SU-DHL-6 (cell line): ENCODE measurements around the gene AGTRAP.
A peak's percentile ranks its signal among the peaks of the same experiment; 100 is the strongest.

Experiments
- H2AFZ ChIP-seq: fragments of 200-600 bp; sonication (generic); 2 replicates; pipeline ENCODE4 v1.6.1; 2014; ENCODE audit warnings: low read depth, mild to moderate bottlenecking, moderate library complexity, mixed read lengths, antibody characterized with exemption, low read length; ENCODE audit not compliant: severe bottlenecking
- H3F3A ChIP-seq: fragments of 200-600 bp; shearing (Covaris generic); 2 replicates; pipeline ENCODE4 v1.6.0; 2016; ENCODE audit warnings: antibody characterized with exemption, mild to moderate bottlenecking; ENCODE audit not compliant: insufficient read depth
- H3K27ac ChIP-seq: fragments of 200-600 bp; sonication (generic); 2 replicates; pipeline ENCODE4 v1.5.1; 2016; ENCODE audit warnings: low read depth, mild to moderate bottlenecking, low read length, moderate library complexity, mixed read lengths
- H3K27me3 ChIP-seq: fragments of 200-600 bp; sonication (generic), shearing (Covaris generic); 2 replicates; pipeline ENCODE4 v1.6.0; 2014; ENCODE audit warnings: mild to moderate bottlenecking, low read length
- H3K36me3 ChIP-seq: fragments of 200-600 bp; sonication (generic); 2 replicates; pipeline ENCODE4 v1.6.1; 2014; ENCODE audit warnings: mild to moderate bottlenecking, low read length, mixed read lengths
- H3K4me2 ChIP-seq: fragments of 300-600, 200-600 bp; shearing (Covaris generic), sonication (generic); 2 replicates; pipeline ENCODE4 v1.6.0; 2014; ENCODE audit warnings: low read length, low read depth, mild to moderate bottlenecking; ENCODE audit not compliant: poor library complexity, severe bottlenecking
- H3K4me3 ChIP-seq: fragments of 200-600 bp; sonication (generic); 2 replicates; pipeline ENCODE4 v1.5.1; 2014; ENCODE audit warnings: antibody characterized with exemption, low read length, mild to moderate bottlenecking, mixed read lengths; ENCODE audit not compliant: insufficient read depth, poor library complexity, severe bottlenecking
- H3K79me2 ChIP-seq: fragments of 200-600 bp; sonication (generic); 2 replicates; pipeline ENCODE4 v1.6.1; 2014; ENCODE audit warnings: mild to moderate bottlenecking, low read length, moderate library complexity; ENCODE audit not compliant: insufficient read depth
- H3K9ac ChIP-seq: fragments of 200-600 bp; sonication (generic); 2 replicates; pipeline ENCODE4 v1.7.0; 2014; ENCODE audit warnings: mild to moderate bottlenecking, low read length
- H3K9me2 ChIP-seq: fragments of 200-600 bp; sonication (generic); replicated peaks from 2 replicates; pipeline ENCODE4 v1.6.1; 2014; ENCODE audit warnings: low read length; ENCODE audit not compliant: insufficient read depth
- H3K9me3 ChIP-seq: fragments of 200-600 bp; sonication (generic); 2 replicates; pipeline ENCODE4 v1.6.1; 2014; ENCODE audit warnings: low read length, mixed read lengths; ENCODE audit not compliant: insufficient read depth
- H4K20me1 ChIP-seq: fragments of 200-600 bp; sonication (generic); 2 replicates; pipeline ENCODE4 v1.6.1; 2014; ENCODE audit warnings: low read depth, mild to moderate bottlenecking, antibody characterized with exemption, low read length, moderate library complexity, mixed read lengths
- EZH2phosphoT487 ChIP-seq: fragments of 200-600 bp; sonication (generic), shearing (Covaris generic); conservative IDR thresholded peaks from 2 replicates; pipeline ENCODE4 v1.6.1; 2018; ENCODE audit warnings: mild to moderate bottlenecking, antibody characterized with exemption, low read length, moderate library complexity, mixed read lengths
- TF ChIP-seq, protein P1 (sequence below): fragments of 200-600 bp; sonication (generic); IDR thresholded peaks from one replicate; pipeline ENCODE4 v1.5.1; 2017; ENCODE audit warnings: antibody characterized with exemption, mild to moderate bottlenecking, low read length, moderate library complexity; ENCODE audit not compliant: insufficient read depth, poor library complexity, severe bottlenecking

AGTRAP gene

DNA sequence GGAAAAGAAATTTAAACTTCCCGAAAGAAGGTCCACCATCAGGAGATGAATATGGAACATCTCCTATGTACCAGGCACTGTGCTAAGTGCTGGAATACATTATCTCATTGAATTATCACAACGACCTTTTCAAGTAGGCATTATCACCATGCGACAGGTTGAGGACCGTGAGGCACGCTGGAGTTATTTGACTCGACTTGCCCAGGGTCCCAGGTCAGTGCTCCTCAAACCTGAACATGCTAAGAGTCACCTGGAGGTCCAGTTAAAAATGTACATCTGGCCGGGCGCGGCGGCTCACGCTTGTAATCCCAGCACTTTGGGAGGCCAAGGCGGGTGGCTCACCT is 15.9 kb upstream of the AGTRAP start:
- Histone ChIP-seq H3K4me2 (peak overlapping the region; percentile 46), H3F3A (no peaks in the 10 kb centered on the region), H3K27me3 (no peaks in the 10 kb centered on the region), H2AFZ (peak overlapping the region; percentile 69), H3K9me2 (no peaks in the 10 kb centered on the region), H4K20me1 (no peaks in the 10 kb centered on the region), H3K9ac (no peak overlapping the region), H3K4me3 (no peak overlapping the region), H3K36me3 (no peaks in the 10 kb centered on the region), H3K9me3 (no peaks in the 10 kb centered on the region), H3K79me2 (no peaks in the 10 kb centered on the region), H3K27ac (no peak overlapping the region)
- TF ChIP-seq, protein P1, sequence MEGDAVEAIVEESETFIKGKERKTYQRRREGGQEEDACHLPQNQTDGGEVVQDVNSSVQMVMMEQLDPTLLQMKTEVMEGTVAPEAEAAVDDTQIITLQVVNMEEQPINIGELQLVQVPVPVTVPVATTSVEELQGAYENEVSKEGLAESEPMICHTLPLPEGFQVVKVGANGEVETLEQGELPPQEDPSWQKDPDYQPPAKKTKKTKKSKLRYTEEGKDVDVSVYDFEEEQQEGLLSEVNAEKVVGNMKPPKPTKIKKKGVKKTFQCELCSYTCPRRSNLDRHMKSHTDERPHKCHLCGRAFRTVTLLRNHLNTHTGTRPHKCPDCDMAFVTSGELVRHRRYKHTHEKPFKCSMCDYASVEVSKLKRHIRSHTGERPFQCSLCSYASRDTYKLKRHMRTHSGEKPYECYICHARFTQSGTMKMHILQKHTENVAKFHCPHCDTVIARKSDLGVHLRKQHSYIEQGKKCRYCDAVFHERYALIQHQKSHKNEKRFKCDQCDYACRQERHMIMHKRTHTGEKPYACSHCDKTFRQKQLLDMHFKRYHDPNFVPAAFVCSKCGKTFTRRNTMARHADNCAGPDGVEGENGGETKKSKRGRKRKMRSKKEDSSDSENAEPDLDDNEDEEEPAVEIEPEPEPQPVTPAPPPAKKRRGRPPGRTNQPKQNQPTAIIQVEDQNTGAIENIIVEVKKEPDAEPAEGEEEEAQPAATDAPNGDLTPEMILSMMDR: no peak
- no peak for TF ChIP-seq EZH2phosphoT487

DNA sequence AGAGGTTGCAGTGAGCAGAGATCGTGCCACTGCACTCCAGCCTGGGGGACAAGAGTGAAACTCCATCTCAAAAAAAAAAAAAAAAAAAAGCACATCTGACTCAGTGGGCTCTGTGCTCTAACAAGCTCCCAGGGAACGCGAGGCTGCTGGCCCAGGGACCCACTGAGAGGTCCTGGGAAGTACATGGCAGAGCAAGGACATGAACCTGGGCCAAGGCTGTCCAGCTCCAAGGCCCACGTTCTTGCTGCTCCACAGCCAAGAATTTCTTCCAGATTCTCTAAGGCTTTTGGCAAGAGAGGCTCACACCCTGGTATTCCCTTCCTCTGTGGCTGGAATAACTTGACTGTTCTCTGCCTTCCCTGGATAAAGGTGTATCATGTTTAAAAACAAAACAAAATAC is 15.4 kb upstream of the AGTRAP start:
- TF ChIP-seq EZH2phosphoT487: no peak
- TF ChIP-seq, protein P1: no peak
- Histone ChIP-seq H3K9me3 (no peaks in the 10 kb centered on the region), H3K4me2 (no peak overlapping the region), H3K79me2 (no peaks in the 10 kb centered on the region), H3K27ac (no peak overlapping the region), H3K9me2 (no peaks in the 10 kb centered on the region), H3K27me3 (no peaks in the 10 kb centered on the region), H3K4me3 (no peak overlapping the region), H3K36me3 (no peaks in the 10 kb centered on the region), H3K9ac (no peak overlapping the region), H4K20me1 (no peaks in the 10 kb centered on the region), H2AFZ (no peak overlapping the region), H3F3A (no peaks in the 10 kb centered on the region)

DNA sequence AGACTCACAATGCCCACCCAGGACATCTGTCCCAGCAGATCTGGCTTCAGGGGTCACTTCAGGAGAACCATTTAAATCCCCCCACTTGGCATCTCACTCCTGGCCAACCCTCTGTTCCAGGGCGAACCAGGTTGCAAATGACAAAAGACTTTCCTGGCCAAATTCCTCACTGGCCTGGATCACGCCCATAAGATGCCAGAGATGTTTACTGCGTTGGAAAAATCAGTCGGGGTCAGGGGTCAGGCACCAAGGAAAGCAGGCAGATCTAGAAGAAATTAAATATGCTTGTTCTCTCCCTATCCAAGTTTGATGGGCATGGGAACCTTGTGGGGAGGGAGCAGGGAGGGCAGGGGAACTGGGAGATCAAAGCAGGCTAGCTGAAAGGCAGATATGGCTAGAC is 14.6 kb upstream of the AGTRAP start:
- no peak overlapping the region for H3K27ac ChIP-seq
- no peaks in the 10 kb centered on the region for H3K9me3 ChIP-seq
- H3K27me3 ChIP-seq: no peaks in the 10 kb centered on the region
- H4K20me1 ChIP-seq: no peaks in the 10 kb centered on the region
- H3K9me2 ChIP-seq: no peaks in the 10 kb centered on the region
- H3F3A ChIP-seq: no peaks in the 10 kb centered on the region
- no peak overlapping the region for H2AFZ ChIP-seq
- no peak overlapping the region for H3K4me2 ChIP-seq
- no peaks in the 10 kb centered on the region for H3K79me2 ChIP-seq
- H3K4me3 ChIP-seq: no peak overlapping the region
- H3K9ac ChIP-seq: no peak overlapping the region
- TF ChIP-seq, protein P1: no peak
- TF ChIP-seq EZH2phosphoT487: no peak
- H3K36me3 ChIP-seq: no peaks in the 10 kb centered on the region

GRCh38 chr1:11722538-11722937 is 13.4 kb upstream of the AGTRAP start:
- no peaks in the 10 kb centered on the region for H3K9me2 ChIP-seq
- no peak overlapping the region for H3K4me2 ChIP-seq
- no peaks in the 10 kb centered on the region for H3K27me3 ChIP-seq
- no peak overlapping the region for H3K4me3 ChIP-seq
- H3K9ac ChIP-seq: no peak overlapping the region
- no peaks in the 10 kb centered on the region for H3K36me3 ChIP-seq
- no peaks in the 10 kb centered on the region for H4K20me1 ChIP-seq
- no peaks in the 10 kb centered on the region for H3K79me2 ChIP-seq
- TF ChIP-seq EZH2phosphoT487: no peak
- TF ChIP-seq, protein P1: no peak
- H3K27ac ChIP-seq: no peak overlapping the region
- no peak overlapping the region for H2AFZ ChIP-seq
- no peaks in the 10 kb centered on the region for H3K9me3 ChIP-seq
- H3F3A ChIP-seq: no peaks in the 10 kb centered on the region
